ENCODE data around the gene MOGAT2.

GRCh38 chr11:75765116-75765515 lies 47.5 kb downstream of the MOGAT2 start:
- TF ChIP-seq EZH2phosphoT487 (IDR thresholded peaks at IDR 0.05; ENCODE audit: borderline replicate concordance) (no peak), POLR2A (IDR thresholded peaks at IDR 0.05; ENCODE audit: borderline replicate concordance, extremely low read depth, insufficient read depth, insufficient read length) (no peak), TCF7L2 (IDR thresholded peaks at IDR 0.05; ENCODE audit: borderline replicate concordance, extremely low read depth, insufficient read depth, insufficient read length) (no peak), EZH2 (IDR thresholded peaks at IDR 0.05) (no peak), SIN3A (IDR thresholded peaks at IDR 0.05; ENCODE audit: low read depth) (no peak), FOSL1 (IDR thresholded peaks at IDR 0.05; ENCODE audit: low read depth) (no peak), RAD21 (IDR thresholded peaks at IDR 0.05; ENCODE audit: low read depth) (no peak), CEBPB (IDR thresholded peaks at IDR 0.05; ENCODE audit: low read depth) (no peak), EGR1 (IDR thresholded peaks at IDR 0.05; ENCODE audit: low read depth) (no peak), ZBTB33 (IDR thresholded peaks at IDR 0.05; ENCODE audit: extremely low read depth, insufficient replicate concordance, low read length) (no peak), ZNF274 (IDR thresholded peaks at IDR 0.05; ENCODE audit: low read depth, low read length) (no peak)
- TF ChIP-seq, protein P1, sequence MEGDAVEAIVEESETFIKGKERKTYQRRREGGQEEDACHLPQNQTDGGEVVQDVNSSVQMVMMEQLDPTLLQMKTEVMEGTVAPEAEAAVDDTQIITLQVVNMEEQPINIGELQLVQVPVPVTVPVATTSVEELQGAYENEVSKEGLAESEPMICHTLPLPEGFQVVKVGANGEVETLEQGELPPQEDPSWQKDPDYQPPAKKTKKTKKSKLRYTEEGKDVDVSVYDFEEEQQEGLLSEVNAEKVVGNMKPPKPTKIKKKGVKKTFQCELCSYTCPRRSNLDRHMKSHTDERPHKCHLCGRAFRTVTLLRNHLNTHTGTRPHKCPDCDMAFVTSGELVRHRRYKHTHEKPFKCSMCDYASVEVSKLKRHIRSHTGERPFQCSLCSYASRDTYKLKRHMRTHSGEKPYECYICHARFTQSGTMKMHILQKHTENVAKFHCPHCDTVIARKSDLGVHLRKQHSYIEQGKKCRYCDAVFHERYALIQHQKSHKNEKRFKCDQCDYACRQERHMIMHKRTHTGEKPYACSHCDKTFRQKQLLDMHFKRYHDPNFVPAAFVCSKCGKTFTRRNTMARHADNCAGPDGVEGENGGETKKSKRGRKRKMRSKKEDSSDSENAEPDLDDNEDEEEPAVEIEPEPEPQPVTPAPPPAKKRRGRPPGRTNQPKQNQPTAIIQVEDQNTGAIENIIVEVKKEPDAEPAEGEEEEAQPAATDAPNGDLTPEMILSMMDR (IDR thresholded peaks at IDR 0.05 in 2 of 3, conservative IDR thresholded peaks at IDR 0.05 in 1 of 3; ENCODE audit: borderline replicate concordance in 1 of 3, insufficient read depth in 1 of 3, low read depth in 2 of 3, low read length in 2 of 3), result no peak
